Gastrocnemius medialis (tissue), 4 donors: ENCODE measurements around the gene EHMT2. TPM values are rescaled to one million over a fixed set of nuclear protein-coding genes. Genes with fewer than 3 reads are reported as not detected.
A peak's percentile ranks its signal among the peaks of the same experiment; 100 is the strongest.
"Not testable (repeated sequence)": the region's sequence is repeated elsewhere in the genome, so short reads cannot be mapped to it uniquely, and the experiment has no call there.

Source experiments
- ATAC-seq, 2 donors: fragments of 150-250 bp; one replicate each; pipeline ENCODE4 v1.9.1; 2016
- DNase-seq, 2 donors: peaks; one replicate each; pipeline ENCODE4 v3.0.0-alpha.2; 2019
- H3K27ac ChIP-seq, 4 donors: fragments of 200-600 bp; sonication (generic); 1 replicate in 1 of 4; 2 replicates in 3 of 4; pipeline ENCODE4 v1.5.1; 2016 to 2018; ENCODE audit warnings: mild to moderate bottlenecking in 2 of 4, moderate library complexity in 1 of 4
- H3K27me3 ChIP-seq, 3 donors: fragments of 200-600 bp; sonication (generic) in 2 of 3; 1 replicate in 1 of 3; 2 replicates in 2 of 3; pipeline versions ENCODE4 v1.5.1 to v1.6.0; 2016 to 2019; ENCODE audit warnings: mild to moderate bottlenecking in 1 of 3, moderate library complexity in 1 of 3
- H3K36me3 ChIP-seq, 2 donors: fragments of 200-600 bp; sonication (generic) in 1 of 2; one replicate each; pipeline ENCODE4 v1.5.1; 2017 to 2018
- H3K4me1 ChIP-seq, 2 donors: fragments of 200-600 bp; sonication (generic) in 1 of 2; one replicate each; pipeline ENCODE4 v1.5.1; 2016 to 2017; ENCODE audit warnings: mild to moderate bottlenecking in 2 of 2
- H3K4me3 ChIP-seq, 4 donors: fragments of 200-600 bp; sonication (generic) in 3 of 4; 1 replicate in 1 of 4; 2 replicates in 3 of 4; pipeline ENCODE4 v1.5.1; 2016 to 2019; ENCODE audit warnings: mild to moderate bottlenecking in 2 of 4
- H3K9me3 ChIP-seq, 3 donors: fragments of 200-600 bp; sonication (generic) in 2 of 3; 1 replicate in 1 of 3; 2 replicates in 2 of 3; pipeline ENCODE4 v1.5.1; 2016 to 2019
- POLR2A ChIP-seq, 2 donors: fragments of 450-650 bp; IDR thresholded peaks; one replicate each; pipeline ENCODE4 v1.6.1; 2017; ENCODE audit warnings: antibody characterized with exemption in 2 of 2, mild to moderate bottlenecking in 2 of 2, moderate library complexity in 2 of 2
- in situ Hi-C, 4 donors: fragments of 200-750 bp; cut with MboI; loops; one replicate each; pipeline versions ENCODE4 v1.15.0 to v1.8.0; 2017; ENCODE audit warnings: low sequenced_read_pairs in 4 of 4
- intact Hi-C: fragments of 100-400 bp; cut with DNase I; formaldehyde crosslinking; loops from one replicate; pipeline ENCODE4 v1.15.1; 2023; ENCODE audit warnings: low total_unique reads
- total RNA-seq, 4 donors: library from RNA; depleted of rRNA; stranded (reverse); fragments of >200 nt; gene quantifications; one replicate each; pipeline versions ENCODE4 v1.1.0 to v1.2.3, GENCODE V29; 2016
- TF ChIP-seq, protein P1 (sequence below), 5 experiments: fragments of 450-650 bp in 3 of 5; fragments of 200-600 bp in 2 of 5; sonication (generic) in 2 of 5; IDR thresholded peaks in 4 of 5; conservative IDR thresholded peaks in 1 of 5; 1 replicate in 4 of 5; 2 replicates in 1 of 5; pipeline ENCODE4 v1.5.1; 2016 to 2019; ENCODE audit warnings: antibody characterized with exemption in 5 of 5, mild to moderate bottlenecking in 3 of 5, moderate library complexity in 3 of 5

The EHMT2 gene
- total RNA-seq, 4 donors from 2014 or later, result 8.4 to 17.5 (median 13.0) TPM

DNA sequence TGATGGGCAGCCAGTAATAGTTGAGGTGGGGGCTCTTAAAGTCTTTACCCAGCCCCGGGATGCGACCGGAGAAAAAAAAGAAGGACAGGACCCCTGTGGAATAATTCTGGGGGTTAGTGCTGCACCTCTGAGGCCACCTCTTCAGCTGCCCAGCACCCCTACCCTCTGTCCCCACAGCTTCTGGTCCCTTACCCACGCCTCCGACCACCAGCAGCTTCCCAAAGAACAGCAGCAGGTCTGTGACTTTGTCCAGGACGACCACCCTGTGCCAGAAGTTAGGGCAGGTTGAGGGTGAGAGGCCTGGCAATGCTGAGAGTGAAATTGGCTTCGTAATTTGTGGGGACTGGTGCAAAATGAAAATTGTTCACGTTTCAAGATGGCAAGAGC lies 32.7 kb downstream of the EHMT2 start:
- Histone ChIP-seq H3K27ac (no peak overlapping the region), H3K36me3 (peaks cover 0 to 16% of the 10 kb centered on the region in 2 donors), H3K4me1 (peaks cover 20 to 22% of the 10 kb centered on the region in 2 donors), H3K27me3 (no peaks in the 10 kb centered on the region), H3K9me3 (no peaks in the 10 kb centered on the region), H3K4me3 (no peak overlapping the region)
- ATAC-seq (no peak), DNase-seq (no peak)
- TF ChIP-seq, protein P1, sequence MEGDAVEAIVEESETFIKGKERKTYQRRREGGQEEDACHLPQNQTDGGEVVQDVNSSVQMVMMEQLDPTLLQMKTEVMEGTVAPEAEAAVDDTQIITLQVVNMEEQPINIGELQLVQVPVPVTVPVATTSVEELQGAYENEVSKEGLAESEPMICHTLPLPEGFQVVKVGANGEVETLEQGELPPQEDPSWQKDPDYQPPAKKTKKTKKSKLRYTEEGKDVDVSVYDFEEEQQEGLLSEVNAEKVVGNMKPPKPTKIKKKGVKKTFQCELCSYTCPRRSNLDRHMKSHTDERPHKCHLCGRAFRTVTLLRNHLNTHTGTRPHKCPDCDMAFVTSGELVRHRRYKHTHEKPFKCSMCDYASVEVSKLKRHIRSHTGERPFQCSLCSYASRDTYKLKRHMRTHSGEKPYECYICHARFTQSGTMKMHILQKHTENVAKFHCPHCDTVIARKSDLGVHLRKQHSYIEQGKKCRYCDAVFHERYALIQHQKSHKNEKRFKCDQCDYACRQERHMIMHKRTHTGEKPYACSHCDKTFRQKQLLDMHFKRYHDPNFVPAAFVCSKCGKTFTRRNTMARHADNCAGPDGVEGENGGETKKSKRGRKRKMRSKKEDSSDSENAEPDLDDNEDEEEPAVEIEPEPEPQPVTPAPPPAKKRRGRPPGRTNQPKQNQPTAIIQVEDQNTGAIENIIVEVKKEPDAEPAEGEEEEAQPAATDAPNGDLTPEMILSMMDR (IDR thresholded peaks at IDR 0.05 in 4 of 5, conservative IDR thresholded peaks at IDR 0.05 in 1 of 5), result no peak
- no peak for TF ChIP-seq POLR2A (IDR thresholded peaks at IDR 0.05)
- in situ Hi-C loops, result loop anchor here in 1 of 4 donors (25.0 kb wide), 1 partner anchor 1422 kb away; the partner anchor contains the start of genes B3GALT4, PFDN6, RGL2 and WDR46
- intact Hi-C loops, result loop anchor here (5.0 to 10.0 kb wide), 2 partner anchors 90 to 318 kb away; partner anchors contain the start of genes ATP6V1G2, NFKBIL1 and VWA7

- not testable (repeated sequence) for H3K27me3 ChIP-seq, DNase-seq, ATAC-seq, H3K9me3 ChIP-seq
- peak overlapping the region; percentile 68 to 90 (median 83) for H3K27ac ChIP-seq
- H3K4me3 ChIP-seq, result peak overlapping the region; percentile 61 to 92 (median 73)
- intact Hi-C loops, result loop anchor here (5.0 to 10.0 kb wide), 2 partner anchors 89 to 317 kb away; partner anchors contain the start of genes ATP6V1G2, NFKBIL1 and VWA7
- in situ Hi-C loops, result loop anchor here in 1 of 4 donors (25.0 kb wide), 1 partner anchor 1423 kb away; the partner anchor contains the start of genes B3GALT4, PFDN6, RGL2 and WDR46
- peaks cover 20 to 22% of the 10 kb centered on the region in 2 donors for H3K4me1 ChIP-seq
- H3K36me3 ChIP-seq, result peaks cover 0 to 22% of the 10 kb centered on the region in 2 donors
Measured at GRCh38 chr6:31864123-31864562, 33.4 kb downstream of the EHMT2 start.

GRCh38 chr6:31862344-31863235 lies 34.9 kb downstream of the EHMT2 start, which contains the start of gene NEU1:
TSS of gene NEU1 (minus strand) at chr6:31862821. CDS start at chr6:31862776, 45 bp downstream.
- Histone ChIP-seq H3K4me1 (peaks cover 20 to 22% of the 10 kb centered on the region in 2 donors), H3K27me3 (no peaks in the 10 kb centered on the region), H3K4me3 (peak within 1 kb of the TSS; percentile 69 to 92 (median 82)), H3K27ac (peak within 1 kb of the TSS; percentile 83 to 91 (median 88)), H3K9me3 (no peaks in the 10 kb centered on the region), H3K36me3 (peaks cover 0 to 36% of the 10 kb centered on the region in 2 donors)
- peak; percentile 97 for ATAC-seq
- TF ChIP-seq POLR2A (IDR thresholded peaks at IDR 0.05), result peak; percentile 97 to 99
- TF ChIP-seq, protein P1 (IDR thresholded peaks at IDR 0.05 in 4 of 5, conservative IDR thresholded peaks at IDR 0.05 in 1 of 5), result no peak
- intact Hi-C loops, result loop anchor here (1.0 to 10.0 kb wide), 6 partner anchors 28 to 315 kb away; partner anchors contain the start of genes ATP6V1G2, CSNK2B, EHMT2 and NFKBIL1
- in situ Hi-C loops, result loop anchor here in 1 of 4 donors (25.0 kb wide), 1 partner anchor 1425 kb away; the partner anchor contains the start of genes B3GALT4, PFDN6, RGL2 and WDR46
- DNase-seq, result peak; percentile 100

DNA sequence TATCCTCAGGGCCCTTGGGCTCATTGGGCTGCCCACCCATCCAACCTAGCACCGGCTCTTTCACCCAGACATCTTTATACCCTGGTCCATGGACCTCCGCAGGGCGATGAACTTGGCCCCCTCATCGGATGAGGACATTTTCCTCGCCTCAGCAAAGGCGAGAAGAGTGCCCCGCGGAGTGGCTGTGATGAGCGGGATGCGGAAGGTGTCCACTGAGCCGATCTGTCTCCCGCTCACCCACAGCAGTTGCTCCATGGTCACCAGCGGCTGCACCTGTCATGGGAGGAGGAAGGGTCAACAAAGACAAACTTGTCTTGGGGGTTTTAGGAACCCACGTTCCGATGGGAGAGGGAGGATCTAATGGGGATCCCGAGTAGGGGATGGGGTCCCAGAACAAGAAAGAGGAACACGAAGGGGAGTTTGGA lies 35.6 kb downstream of the EHMT2 start:
- H3K36me3 ChIP-seq, result peaks cover 0 to 42% of the 10 kb centered on the region in 2 donors
- no peaks in the 10 kb centered on the region for H3K9me3 ChIP-seq
- peak overlapping the region; percentile 69 to 92 (median 82) for H3K4me3 ChIP-seq
- no peak for ATAC-seq
- in situ Hi-C loops, result loop anchor here in 1 of 4 donors (25.0 kb wide), 1 partner anchor 1425 kb away; the partner anchor contains the start of genes B3GALT4, PFDN6, RGL2 and WDR46
- intact Hi-C loops, result loop anchor here (1.0 to 10.0 kb wide), 5 partner anchors 27 to 315 kb away; partner anchors contain the start of genes ATP6V1G2, CSNK2B, NFKBIL1 and VARS1
- no peaks in the 10 kb centered on the region for H3K27me3 ChIP-seq
- H3K4me1 ChIP-seq, result peaks cover 20 to 22% of the 10 kb centered on the region in 2 donors
- DNase-seq, result no peak
- H3K27ac ChIP-seq, result peak overlapping the region; percentile 83 to 91 (median 88)
- no peak for TF ChIP-seq POLR2A (IDR thresholded peaks at IDR 0.05)
- TF ChIP-seq, protein P1 (IDR thresholded peaks at IDR 0.05 in 4 of 5, conservative IDR thresholded peaks at IDR 0.05 in 1 of 5), result no peak
